CD4-positive, alpha-beta T cell treated with Interleukin-21 for 1 hour (primary cell): ENCODE measurements around the gene POU6F2.

Source experiments
- DNase-seq: peaks from one replicate; pipeline ENCODE4 v3.0.0-alpha.2; 2020

The POU6F2 gene

GRCh38 chr7:39069896-39070881 is 92.5 kb downstream of the POU6F2 start:
- DNase-seq, result peak; percentile 1

DNA sequence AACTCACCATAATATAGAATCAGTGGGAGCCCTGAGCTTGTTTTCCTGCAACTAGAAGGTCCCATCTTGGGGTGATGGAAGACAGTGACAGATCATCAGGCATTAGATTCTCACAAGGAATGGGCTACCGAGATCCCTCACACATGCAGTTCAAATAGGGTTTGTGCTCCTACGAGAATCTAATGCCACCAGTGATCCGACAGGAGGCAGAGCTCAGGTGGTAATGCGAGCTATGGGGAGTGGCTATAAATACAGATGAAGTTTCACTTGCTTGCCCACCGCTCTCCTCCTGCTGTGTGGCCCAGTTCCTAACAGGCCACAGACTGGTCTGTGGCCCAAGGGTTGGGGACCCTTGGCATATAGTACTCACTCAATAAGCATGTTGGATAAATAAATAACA is 93.4 kb downstream of the POU6F2 start:
- no peak for DNase-seq

DNA sequence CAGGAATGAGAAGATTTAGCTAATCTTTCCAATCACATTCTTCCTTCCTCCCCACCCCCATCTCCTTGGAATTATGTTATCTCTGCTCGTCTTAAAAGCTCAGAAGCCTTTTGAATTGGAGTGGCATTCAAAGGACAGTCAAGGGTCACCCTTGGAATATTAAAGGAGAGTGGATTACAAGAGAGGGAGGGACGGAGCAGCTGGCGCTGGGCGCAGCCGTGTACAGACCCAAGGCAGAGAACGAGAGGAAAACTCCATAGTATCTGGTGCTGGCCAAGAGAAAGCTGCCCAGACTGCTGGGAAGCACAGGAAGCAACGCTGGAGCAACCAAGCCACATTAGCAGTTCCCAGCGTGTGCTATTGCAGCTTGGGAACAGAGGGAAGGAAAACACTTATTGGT is 95.7 kb downstream of the POU6F2 start:
- no peak for DNase-seq

- no peak for DNase-seq
Measured at GRCh38 chr7:39075210-39075609, 97.5 kb downstream of the POU6F2 start.

DNA sequence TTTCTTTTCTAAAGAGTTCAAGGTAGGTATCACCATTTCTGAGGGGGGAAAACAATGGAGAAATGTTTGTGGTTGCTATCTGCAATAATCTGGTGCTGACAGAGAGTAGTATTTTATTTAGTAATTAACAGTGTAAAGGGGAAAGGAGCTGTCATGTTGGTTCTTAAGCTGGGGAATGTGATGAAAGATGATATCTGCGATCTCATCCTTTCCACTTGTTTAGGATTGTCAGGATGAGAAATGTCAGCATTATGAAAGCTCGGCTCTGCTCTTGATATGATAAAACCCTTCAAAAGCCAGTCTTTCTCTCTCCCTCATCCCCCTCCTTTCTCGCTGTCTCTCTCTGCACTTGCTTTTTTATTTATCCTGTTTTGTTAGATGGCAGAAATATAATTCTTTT is 106.1 kb downstream of the POU6F2 start:
- DNase-seq, result no peak

DNA sequence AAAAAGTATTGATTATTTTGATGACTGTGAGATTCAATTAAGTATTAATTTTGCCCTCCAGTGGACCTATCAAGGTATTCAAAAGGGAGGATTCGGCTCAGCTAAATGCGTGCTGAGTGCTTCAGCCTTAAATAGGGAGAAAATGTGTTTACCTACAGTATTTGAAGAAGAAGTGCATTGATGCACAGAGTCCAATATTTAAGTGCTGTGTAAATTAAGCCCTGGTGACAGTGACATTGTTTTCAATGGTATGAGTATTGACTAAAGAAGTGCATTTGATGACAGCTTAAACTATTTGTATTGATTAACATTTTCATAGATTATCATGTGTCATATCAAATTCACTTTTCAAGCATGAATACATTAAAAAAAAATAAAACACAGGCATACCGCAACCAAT is 106.6 kb downstream of the POU6F2 start:
- DNase-seq, result no peak

GRCh38 chr7:39085189-39085588 is 107.5 kb downstream of the POU6F2 start:
- no peak for DNase-seq

- DNase-seq, result no peak
Measured at GRCh38 chr7:39085590-39086049, 107.9 kb downstream of the POU6F2 start.

GRCh38 chr7:39086638-39087360 is 109.1 kb downstream of the POU6F2 start:
- DNase-seq, result no peak

DNA sequence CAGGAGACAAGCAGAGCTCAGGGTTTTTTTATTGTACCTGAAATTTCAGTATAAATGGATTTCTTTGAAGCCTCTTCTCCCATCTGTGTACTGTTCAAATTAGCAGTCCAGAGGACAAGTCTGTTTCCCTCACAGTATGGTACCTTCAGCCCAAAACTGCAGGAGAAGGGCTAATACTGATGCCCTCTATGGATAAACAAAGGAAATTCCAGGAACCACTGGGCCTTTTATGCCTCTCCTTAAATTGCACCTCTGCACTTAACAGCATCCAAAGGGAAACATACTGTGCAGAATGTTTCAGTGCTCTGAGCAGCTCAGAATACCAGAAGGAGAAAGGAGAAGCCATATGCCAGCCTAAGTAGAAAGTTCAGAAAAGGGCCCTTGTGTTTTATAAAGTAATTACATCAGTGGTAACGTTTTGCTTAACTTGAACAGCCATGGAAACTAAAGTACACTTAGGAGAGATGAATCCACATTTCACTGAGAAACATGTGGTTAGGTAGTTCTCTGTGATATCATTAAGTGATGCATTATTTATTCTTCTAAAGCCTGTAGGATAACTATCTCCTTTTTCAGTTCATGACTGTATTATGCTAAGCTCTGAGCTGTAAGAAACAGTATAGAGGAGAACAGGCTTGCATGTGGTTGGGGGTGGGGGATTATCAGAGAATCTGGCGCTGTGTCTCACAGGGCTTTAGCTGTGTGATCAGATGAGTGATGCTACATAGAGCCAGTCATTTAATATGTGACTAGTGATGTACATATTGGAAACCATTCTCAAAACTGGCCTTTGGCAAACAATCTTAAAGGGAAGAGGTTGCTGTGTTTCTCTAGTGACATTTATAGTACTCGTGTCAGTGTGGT is 111.3 kb downstream of the POU6F2 start:
- DNase-seq, result no peak

DNA sequence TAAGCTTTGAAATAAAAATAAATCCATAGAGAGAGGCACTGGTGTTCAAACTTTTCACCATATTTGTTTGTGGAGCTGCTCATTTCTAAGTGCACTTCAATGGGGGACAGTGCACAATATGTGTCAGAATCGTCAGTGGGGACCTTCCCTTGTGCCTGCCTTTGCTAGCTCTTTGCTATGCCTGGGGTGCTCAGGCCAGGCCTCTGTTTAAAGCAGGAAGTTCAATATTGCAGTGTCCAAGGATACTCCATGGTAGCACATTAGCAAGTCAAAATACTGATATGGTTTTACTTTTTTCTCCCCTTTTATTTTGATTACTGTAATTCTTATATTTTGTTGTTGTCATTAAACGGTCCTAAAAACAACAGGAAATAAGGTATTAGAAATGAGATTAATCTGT is 113.4 kb downstream of the POU6F2 start:
- no peak for DNase-seq

DNA sequence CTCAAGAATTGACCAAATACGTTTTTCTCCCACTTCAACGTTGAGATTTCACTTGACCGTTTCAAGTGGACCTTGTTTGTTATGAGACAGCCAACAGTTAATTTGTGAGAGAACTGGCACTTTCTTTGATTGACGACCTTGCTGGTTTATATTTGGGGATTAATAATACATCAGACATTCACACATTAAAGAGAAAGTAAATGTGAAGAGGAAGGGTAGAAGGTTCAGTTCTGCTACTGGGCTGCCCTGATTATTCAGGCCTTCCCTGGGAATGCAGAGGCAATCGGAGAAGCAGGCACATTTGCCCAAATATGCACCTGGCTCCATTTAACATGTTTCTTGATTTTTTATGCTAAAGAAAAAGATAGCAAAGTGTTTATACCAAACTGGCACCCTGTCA is 114.1 kb downstream of the POU6F2 start:
- no peak for DNase-seq

DNA sequence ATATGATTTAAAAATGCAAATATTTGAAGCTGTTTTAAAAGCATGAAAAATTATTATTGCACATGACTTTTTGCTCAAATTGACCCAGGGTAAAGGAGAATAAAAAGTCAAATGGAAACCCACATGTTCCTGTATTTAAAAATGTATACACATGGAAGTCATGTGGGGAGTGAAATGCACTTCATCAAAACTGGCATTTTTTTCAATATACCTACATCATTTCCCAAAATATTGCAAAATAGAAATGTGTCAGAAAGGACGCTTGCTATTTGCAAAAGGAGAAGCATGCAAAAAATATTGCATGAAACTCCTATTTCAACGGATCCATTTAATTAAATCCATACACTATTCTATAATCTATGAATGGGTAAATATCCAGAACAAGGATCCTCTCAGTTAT is 117.0 kb downstream of the POU6F2 start:
- no peak for DNase-seq

DNA sequence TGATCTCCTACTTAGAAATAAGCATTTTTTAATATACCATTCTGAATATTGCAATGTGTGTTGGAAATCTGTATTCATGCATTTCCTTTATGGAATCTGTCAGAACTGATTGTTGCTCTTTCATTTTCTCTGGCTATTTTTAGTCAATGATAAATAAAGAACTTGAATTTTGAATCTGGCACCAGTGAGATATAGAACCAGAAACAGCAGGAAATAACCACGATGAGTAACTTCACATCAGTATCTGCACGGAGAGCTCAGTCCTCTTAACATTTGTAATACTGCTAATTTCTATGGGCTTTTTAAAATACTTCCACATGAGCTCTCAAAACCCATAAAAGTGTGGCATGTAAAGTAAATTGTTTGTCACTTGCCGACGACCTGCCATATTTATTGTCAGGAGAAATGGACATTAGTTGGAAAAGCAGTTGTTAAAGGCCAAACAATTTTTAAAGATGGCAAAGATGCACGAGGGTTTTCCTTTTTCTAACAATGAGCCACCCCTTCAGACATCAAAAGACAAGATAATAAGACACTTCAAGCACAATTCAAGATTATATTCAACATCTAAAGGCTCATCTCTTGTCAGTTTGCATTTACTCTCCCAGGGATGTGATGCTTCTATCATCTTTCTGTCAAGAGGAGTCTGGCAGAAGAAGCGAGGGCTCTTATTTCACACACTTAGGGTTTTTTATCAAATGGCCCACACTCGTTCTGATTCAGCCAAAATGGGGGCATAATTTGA is 118.3 kb downstream of the POU6F2 start:
- no peak for DNase-seq

GRCh38 chr7:39098506-39098905 is 120.8 kb downstream of the POU6F2 start:
- no peak for DNase-seq

GRCh38 chr7:39099146-39099545 is 121.4 kb downstream of the POU6F2 start:
- no peak for DNase-seq

DNA sequence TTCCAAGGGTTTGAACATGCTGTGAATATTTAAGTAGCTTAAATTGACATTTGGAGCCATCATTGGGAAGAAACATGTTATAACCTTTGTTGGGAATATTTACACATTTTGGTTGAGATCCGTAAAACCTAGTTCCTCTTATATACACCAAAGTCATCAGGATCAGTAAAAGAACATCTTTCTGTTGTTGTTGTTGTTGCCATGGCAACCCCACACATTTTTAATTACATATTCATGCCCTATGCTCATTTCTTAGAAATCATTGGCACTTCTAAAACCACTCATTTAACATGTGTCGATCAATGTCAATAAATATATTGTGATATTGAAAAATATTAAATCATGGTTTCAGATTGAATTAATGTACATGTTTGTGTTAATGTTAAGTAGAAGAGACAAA is 122.6 kb downstream of the POU6F2 start:
- DNase-seq, result no peak

- no peak for DNase-seq
Measured at GRCh38 chr7:39102234-39102633, 124.5 kb downstream of the POU6F2 start.

DNA sequence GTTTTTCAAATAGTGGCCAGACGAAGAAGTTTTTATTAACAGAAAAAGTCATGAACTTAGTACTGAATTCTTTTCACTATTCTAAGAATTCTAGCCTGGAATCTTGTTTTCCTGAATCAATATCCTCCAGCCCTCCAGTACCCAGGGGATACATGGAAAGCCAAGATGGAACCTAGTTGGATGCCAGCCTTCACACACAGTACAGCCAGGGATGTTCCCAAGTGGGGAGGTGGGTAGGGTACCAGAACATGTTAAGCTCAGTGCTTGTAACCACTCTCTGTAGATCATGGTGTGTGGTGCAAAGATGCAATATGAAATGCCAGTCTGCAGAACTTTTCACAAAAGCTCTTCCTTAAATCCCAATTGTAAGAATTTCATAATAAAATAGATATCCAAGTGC is 128.0 kb downstream of the POU6F2 start:
- DNase-seq, result no peak

- no peak for DNase-seq
Measured at GRCh38 chr7:39125846-39126245, 148.1 kb downstream of the POU6F2 start.

- DNase-seq, result no peak
Measured at GRCh38 chr7:39127058-39127457, 149.3 kb downstream of the POU6F2 start.

GRCh38 chr7:39128287-39128843 is 150.7 kb downstream of the POU6F2 start:
- DNase-seq, result no peak
